ENCODE results near the gene BACH2.

- TF ChIP-seq CTCF (IDR thresholded peaks at IDR 0.05) (no peak), POLR2A (IDR thresholded peaks at IDR 0.05) (no peak), POLR2AphosphoS5 (IDR thresholded peaks at IDR 0.05) (no peak)
Measured at GRCh38 chr6:89979481-89980119, 317.0 kb downstream of the BACH2 start.

All from stomach (tissue), 4 donors.